ENCODE data around the gene HHIPL1. TPM values are rescaled to one million over a fixed set of nuclear protein-coding genes. Genes with fewer than 3 reads are reported as not detected.

HHIPL1 gene
- total RNA-seq, 2 donors from 2014 or later = 0.12 to 0.21 TPM

GRCh38 chr14:99616832-99617800 is 27.8 kb upstream of the HHIPL1 start:
- Mint-ChIP-seq H3K27ac (no peak overlapping the region), H3K27me3 (peaks cover 29% of the 10 kb centered on the region), H3K36me3 (ENCODE audit: low read depth) (no peaks in the 10 kb centered on the region), H3K4me1 (peaks cover 5% of the 10 kb centered on the region), H3K4me3 (no peak overlapping the region)
- DNase-seq (no peak), ATAC-seq (no peak)
- H3K9me3 ChIP-seq (ENCODE audit: control insufficient read depth, low read length, poor library complexity, severe bottlenecking) = no peaks in the 10 kb centered on the region

- H3K27me3 Mint-ChIP-seq = peaks cover 57% of the 10 kb centered on the region
- ATAC-seq (no peak), DNase-seq (no peak)
- no peaks in the 10 kb centered on the region for H3K9me3 ChIP-seq (ENCODE audit: control insufficient read depth, low read length, poor library complexity, severe bottlenecking)
- no peaks in the 10 kb centered on the region for H3K36me3 Mint-ChIP-seq (ENCODE audit: low read depth)
- H3K4me1 Mint-ChIP-seq = peaks cover 5% of the 10 kb centered on the region
- no peak overlapping the region for H3K27ac Mint-ChIP-seq
- no peak overlapping the region for H3K4me3 Mint-ChIP-seq
These were observed 24.8 kb upstream of the HHIPL1 start for GRCh38 chr14:99619835-99620834.

- DNase-seq = no peak
- peaks cover 63% of the 10 kb centered on the region for H3K27me3 Mint-ChIP-seq
- H3K27ac Mint-ChIP-seq = no peak overlapping the region
- H3K9me3 ChIP-seq (ENCODE audit: control insufficient read depth, low read length, poor library complexity, severe bottlenecking) = no peaks in the 10 kb centered on the region
- H3K4me1 Mint-ChIP-seq = no peaks in the 10 kb centered on the region
- H3K36me3 Mint-ChIP-seq (ENCODE audit: low read depth) = peaks cover under 1% of the 10 kb centered on the region
- H3K4me3 Mint-ChIP-seq = no peak overlapping the region
- ATAC-seq = no peak
These were observed 23.0 kb upstream of the HHIPL1 start for GRCh38 chr14:99621948-99622347.

GRCh38 chr14:99624024-99624423 is 20.9 kb upstream of the HHIPL1 start:
- no peak for ATAC-seq
- Mint-ChIP-seq H3K27ac (no peak overlapping the region), H3K27me3 (peaks cover 62% of the 10 kb centered on the region), H3K4me1 (peaks cover 5% of the 10 kb centered on the region), H3K36me3 (ENCODE audit: low read depth) (peaks cover 8% of the 10 kb centered on the region), H3K4me3 (no peak overlapping the region)
- H3K9me3 ChIP-seq (ENCODE audit: control insufficient read depth, low read length, poor library complexity, severe bottlenecking) = no peaks in the 10 kb centered on the region
- DNase-seq = no peak

GRCh38 chr14:99624971-99625370 is 20.0 kb upstream of the HHIPL1 start:
- no peak overlapping the region for H3K4me3 Mint-ChIP-seq
- no peaks in the 10 kb centered on the region for H3K9me3 ChIP-seq (ENCODE audit: control insufficient read depth, low read length, poor library complexity, severe bottlenecking)
- no peak for DNase-seq
- peaks cover 5% of the 10 kb centered on the region for H3K4me1 Mint-ChIP-seq
- peaks cover 58% of the 10 kb centered on the region for H3K27me3 Mint-ChIP-seq
- H3K27ac Mint-ChIP-seq = no peak overlapping the region
- H3K36me3 Mint-ChIP-seq (ENCODE audit: low read depth) = peaks cover 8% of the 10 kb centered on the region
- no peak for ATAC-seq

- Mint-ChIP-seq H3K27me3 (peaks cover 58% of the 10 kb centered on the region), H3K4me1 (peaks cover 5% of the 10 kb centered on the region), H3K4me3 (no peak overlapping the region), H3K27ac (no peak overlapping the region), H3K36me3 (ENCODE audit: low read depth) (peaks cover 8% of the 10 kb centered on the region)
- H3K9me3 ChIP-seq (ENCODE audit: control insufficient read depth, low read length, poor library complexity, severe bottlenecking) = no peaks in the 10 kb centered on the region
- DNase-seq (no peak), ATAC-seq (no peak)
These were observed 19.5 kb upstream of the HHIPL1 start for GRCh38 chr14:99625476-99625875.

GRCh38 chr14:99626041-99626648 is 18.8 kb upstream of the HHIPL1 start:
- DNase-seq = no peak
- Mint-ChIP-seq H3K27me3 (peaks cover 58% of the 10 kb centered on the region), H3K4me3 (no peak overlapping the region), H3K4me1 (peaks cover 5% of the 10 kb centered on the region), H3K27ac (no peak overlapping the region), H3K36me3 (ENCODE audit: low read depth) (peaks cover 8% of the 10 kb centered on the region)
- no peaks in the 10 kb centered on the region for H3K9me3 ChIP-seq (ENCODE audit: control insufficient read depth, low read length, poor library complexity, severe bottlenecking)
- no peak for ATAC-seq

GRCh38 chr14:99627100-99627499 is 17.8 kb upstream of the HHIPL1 start:
- H3K9me3 ChIP-seq (ENCODE audit: control insufficient read depth, low read length, poor library complexity, severe bottlenecking) = no peaks in the 10 kb centered on the region
- peaks cover 56% of the 10 kb centered on the region for H3K27me3 Mint-ChIP-seq
- peaks cover 5% of the 10 kb centered on the region for H3K4me1 Mint-ChIP-seq
- peaks cover 8% of the 10 kb centered on the region for H3K36me3 Mint-ChIP-seq (ENCODE audit: low read depth)
- DNase-seq = no peak
- no peak overlapping the region for H3K27ac Mint-ChIP-seq
- no peak overlapping the region for H3K4me3 Mint-ChIP-seq
- ATAC-seq = no peak

- Mint-ChIP-seq H3K27me3 (peaks cover 55% of the 10 kb centered on the region), H3K4me3 (peak overlapping the region; percentile 31), H3K4me1 (peaks cover 5% of the 10 kb centered on the region), H3K36me3 (ENCODE audit: low read depth) (peaks cover 8% of the 10 kb centered on the region), H3K27ac (no peak overlapping the region)
- DNase-seq (no peak), ATAC-seq (no peak)
- no peaks in the 10 kb centered on the region for H3K9me3 ChIP-seq (ENCODE audit: control insufficient read depth, low read length, poor library complexity, severe bottlenecking)
These were observed 17.2 kb upstream of the HHIPL1 start for GRCh38 chr14:99627510-99628381.

- Mint-ChIP-seq H3K27me3 (peaks cover 42% of the 10 kb centered on the region), H3K36me3 (ENCODE audit: low read depth) (peaks cover 8% of the 10 kb centered on the region), H3K4me1 (peaks cover 5% of the 10 kb centered on the region), H3K27ac (no peak overlapping the region), H3K4me3 (no peak overlapping the region)
- peak; percentile 85 for ATAC-seq
- DNase-seq = peak; percentile 43 to 46 (median 44)
- H3K9me3 ChIP-seq (ENCODE audit: control insufficient read depth, low read length, poor library complexity, severe bottlenecking) = no peaks in the 10 kb centered on the region
These were observed 15.9 kb upstream of the HHIPL1 start for GRCh38 chr14:99628887-99629618.

GRCh38 chr14:99630202-99630601 is 14.7 kb upstream of the HHIPL1 start:
- H3K9me3 ChIP-seq (ENCODE audit: control insufficient read depth, low read length, poor library complexity, severe bottlenecking) = no peaks in the 10 kb centered on the region
- H3K4me3 Mint-ChIP-seq = no peak overlapping the region
- H3K36me3 Mint-ChIP-seq (ENCODE audit: low read depth) = peaks cover 8% of the 10 kb centered on the region
- DNase-seq = no peak
- peaks cover 38% of the 10 kb centered on the region for H3K27me3 Mint-ChIP-seq
- peaks cover 10% of the 10 kb centered on the region for H3K4me1 Mint-ChIP-seq
- H3K27ac Mint-ChIP-seq = no peak overlapping the region
- no peak for ATAC-seq

All from T-helper 17 cell (primary cell).